ENCODE measurements around the gene KL. TPM values are rescaled to one million over a fixed set of nuclear protein-coding genes. Genes with fewer than 3 reads are reported as not detected.

KL gene
- total RNA-seq, 1 donor from 2014 or later = 1.2 TPM

DNA sequence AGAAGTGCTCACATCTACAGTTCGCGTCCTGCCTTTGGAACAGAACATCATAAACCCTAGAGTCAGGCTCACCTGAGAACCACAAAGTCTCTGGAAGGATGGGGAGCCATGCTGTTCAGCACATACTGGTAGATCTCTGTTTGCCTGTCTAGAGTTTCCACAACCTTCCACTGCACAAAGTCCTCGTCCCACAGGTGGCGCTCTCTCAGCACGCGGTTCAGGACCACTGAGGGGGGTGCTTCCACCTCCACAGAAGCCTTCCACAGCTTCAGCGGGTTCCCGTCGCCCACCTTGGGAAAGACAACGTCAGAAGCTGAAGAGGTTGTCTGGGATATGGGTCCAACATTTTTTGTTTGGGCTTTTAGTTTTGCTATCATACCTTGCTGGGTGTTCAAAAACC, 93.6 kb downstream of the KL start:
- no peaks in the 10 kb centered on the region for H3K9me3 ChIP-seq (replicated peaks)
- peak overlapping the region; percentile 73 for H3K27ac ChIP-seq (replicated peaks)
- intact Hi-C loops (cut with micrococcal nuclease) = no loop called here
- H3K4me1 ChIP-seq = peaks cover 76% of the 10 kb centered on the region
- no peak overlapping the region for H3K4me3 ChIP-seq
- DNase-seq = no peak
- H3K27me3 ChIP-seq (ENCODE audit: low read depth) = no peaks in the 10 kb centered on the region
- TF ChIP-seq, protein P1, sequence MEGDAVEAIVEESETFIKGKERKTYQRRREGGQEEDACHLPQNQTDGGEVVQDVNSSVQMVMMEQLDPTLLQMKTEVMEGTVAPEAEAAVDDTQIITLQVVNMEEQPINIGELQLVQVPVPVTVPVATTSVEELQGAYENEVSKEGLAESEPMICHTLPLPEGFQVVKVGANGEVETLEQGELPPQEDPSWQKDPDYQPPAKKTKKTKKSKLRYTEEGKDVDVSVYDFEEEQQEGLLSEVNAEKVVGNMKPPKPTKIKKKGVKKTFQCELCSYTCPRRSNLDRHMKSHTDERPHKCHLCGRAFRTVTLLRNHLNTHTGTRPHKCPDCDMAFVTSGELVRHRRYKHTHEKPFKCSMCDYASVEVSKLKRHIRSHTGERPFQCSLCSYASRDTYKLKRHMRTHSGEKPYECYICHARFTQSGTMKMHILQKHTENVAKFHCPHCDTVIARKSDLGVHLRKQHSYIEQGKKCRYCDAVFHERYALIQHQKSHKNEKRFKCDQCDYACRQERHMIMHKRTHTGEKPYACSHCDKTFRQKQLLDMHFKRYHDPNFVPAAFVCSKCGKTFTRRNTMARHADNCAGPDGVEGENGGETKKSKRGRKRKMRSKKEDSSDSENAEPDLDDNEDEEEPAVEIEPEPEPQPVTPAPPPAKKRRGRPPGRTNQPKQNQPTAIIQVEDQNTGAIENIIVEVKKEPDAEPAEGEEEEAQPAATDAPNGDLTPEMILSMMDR (IDR thresholded peaks at IDR 0.05; ENCODE audit: borderline replicate concordance) = peak; percentile 14
- H3K36me3 ChIP-seq = peaks cover 87% of the 10 kb centered on the region

DNA sequence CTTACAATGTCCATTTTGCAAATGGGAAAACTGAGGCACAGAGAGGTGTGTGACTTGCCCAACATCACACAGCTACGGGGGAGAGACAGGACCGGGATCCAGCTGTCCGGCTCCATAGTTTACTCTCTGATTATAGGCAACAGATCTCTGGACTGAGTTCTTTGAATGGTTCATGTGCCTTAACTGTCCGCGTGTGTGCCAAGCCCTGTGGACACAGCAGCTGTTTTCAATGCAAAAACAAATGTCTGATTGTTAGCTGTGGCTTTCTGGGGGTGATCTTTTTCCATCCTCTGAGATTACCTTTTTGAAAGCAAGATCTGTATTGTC, 94.1 kb downstream of the KL start:
- TF ChIP-seq, protein P1 (IDR thresholded peaks at IDR 0.05; ENCODE audit: borderline replicate concordance) = no peak
- Histone ChIP-seq H3K36me3 (peaks cover 87% of the 10 kb centered on the region), H3K9me3 (replicated peaks) (no peaks in the 10 kb centered on the region), H3K27ac (replicated peaks) (peak overlapping the region; percentile 73), H3K4me3 (no peak overlapping the region), H3K4me1 (peaks cover 76% of the 10 kb centered on the region), H3K27me3 (ENCODE audit: low read depth) (no peaks in the 10 kb centered on the region)
- DNase-seq = no peak
- intact Hi-C loops (cut with micrococcal nuclease) = no loop called here

DNA sequence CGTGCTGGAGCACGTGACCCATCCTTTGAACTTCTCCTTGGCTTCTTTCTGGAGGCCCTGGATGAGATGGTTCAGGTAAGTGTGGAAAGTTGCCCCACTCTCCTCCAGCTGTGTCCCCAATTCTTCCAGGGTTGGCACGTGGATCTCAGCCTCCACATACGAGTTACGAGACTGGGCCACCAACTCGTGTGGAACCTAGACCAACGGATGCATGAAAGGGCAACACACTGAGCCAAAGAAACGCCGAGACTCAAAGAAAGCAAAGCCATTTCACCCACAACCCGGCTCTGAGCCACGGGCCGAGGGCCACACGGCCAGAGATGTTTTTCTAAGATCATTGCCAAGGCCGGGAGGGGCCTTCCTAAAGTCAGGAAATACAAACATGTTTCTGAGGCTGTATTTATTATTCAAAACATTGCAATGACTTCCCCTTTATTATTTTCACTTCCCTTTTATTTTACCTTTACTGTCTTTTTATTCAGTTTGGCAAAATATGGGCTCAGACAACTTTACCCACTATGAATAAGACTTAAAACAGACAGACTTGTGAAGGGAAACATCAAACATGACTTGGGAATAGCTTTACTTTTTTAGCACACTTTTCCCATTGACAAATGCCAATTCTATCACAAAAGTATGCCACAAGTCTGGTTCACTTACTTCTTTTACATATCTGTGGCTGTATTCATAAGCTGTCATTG, 94.6 kb downstream of the KL start:
- no peaks in the 10 kb centered on the region for H3K9me3 ChIP-seq (replicated peaks)
- DNase-seq = peak; percentile 65
- peak overlapping the region; percentile 73 for H3K27ac ChIP-seq (replicated peaks)
- no peak overlapping the region for H3K4me3 ChIP-seq
- intact Hi-C loops (cut with micrococcal nuclease) = no loop called here
- TF ChIP-seq, protein P1 (IDR thresholded peaks at IDR 0.05; ENCODE audit: borderline replicate concordance) = no peak
- H3K36me3 ChIP-seq = peaks cover 87% of the 10 kb centered on the region
- H3K27me3 ChIP-seq (ENCODE audit: low read depth) = no peaks in the 10 kb centered on the region
- peaks cover 76% of the 10 kb centered on the region for H3K4me1 ChIP-seq

DNA sequence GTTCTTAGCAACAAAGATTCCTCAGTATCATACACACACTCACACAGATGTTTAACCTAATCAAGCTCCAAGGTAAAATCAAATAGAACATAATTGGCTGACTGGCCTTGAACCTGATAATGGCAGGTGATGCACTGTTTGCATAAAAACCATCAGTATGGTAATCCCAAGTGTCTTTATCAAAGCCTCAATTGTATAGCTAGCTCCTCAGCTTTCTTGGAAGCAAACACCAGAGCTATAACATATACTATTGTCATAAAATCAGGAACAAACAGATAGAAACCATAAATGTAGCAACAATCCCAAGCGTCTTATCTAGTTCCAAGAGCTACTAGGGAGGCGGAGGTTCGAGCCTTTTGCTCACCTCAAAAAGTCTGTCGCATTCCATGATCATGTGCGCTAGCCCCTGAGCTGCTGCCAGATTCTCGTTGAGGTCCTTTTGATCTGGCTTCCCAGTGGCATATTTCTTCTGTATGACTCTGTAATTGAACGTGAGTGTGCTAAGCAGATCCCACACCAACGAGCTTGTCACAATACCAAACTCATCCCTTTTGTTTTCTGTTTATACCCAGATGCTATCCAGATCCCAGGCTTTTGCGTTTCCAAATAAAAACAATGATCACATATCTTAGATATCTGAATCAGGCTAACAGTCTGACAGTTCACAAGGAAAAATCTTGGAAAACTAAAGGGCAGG, 95.3 kb downstream of the KL start:
- H3K27me3 ChIP-seq (ENCODE audit: low read depth) = no peaks in the 10 kb centered on the region
- no peaks in the 10 kb centered on the region for H3K9me3 ChIP-seq (replicated peaks)
- DNase-seq = peak; percentile 37
- TF ChIP-seq, protein P1 (IDR thresholded peaks at IDR 0.05; ENCODE audit: borderline replicate concordance) = no peak
- peaks cover 87% of the 10 kb centered on the region for H3K36me3 ChIP-seq
- H3K4me1 ChIP-seq = peaks cover 76% of the 10 kb centered on the region
- intact Hi-C loops (cut with micrococcal nuclease) = no loop called here
- H3K4me3 ChIP-seq = no peak overlapping the region
- peak overlapping the region; percentile 73 for H3K27ac ChIP-seq (replicated peaks)

DNA sequence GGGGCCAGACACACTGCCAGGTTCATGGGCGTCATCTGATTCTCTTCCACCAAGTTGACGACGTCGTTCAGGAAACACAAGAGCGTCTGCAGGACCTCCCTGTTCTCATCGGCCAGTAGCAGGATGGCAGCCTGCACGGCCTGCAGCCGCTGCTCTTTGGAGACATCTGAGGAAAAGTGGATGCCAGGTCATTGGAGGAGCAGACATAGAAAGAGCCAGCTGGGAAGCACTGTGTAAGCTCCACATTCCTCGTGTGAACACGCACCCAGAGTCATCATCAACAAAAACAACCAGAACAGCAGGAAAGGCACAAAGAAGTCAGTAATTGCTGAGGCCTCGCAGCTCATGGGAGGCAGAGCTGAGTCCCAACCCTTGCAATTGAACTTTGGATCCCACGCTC, 96.5 kb downstream of the KL start:
- Histone ChIP-seq H3K4me3 (no peak overlapping the region), H3K27me3 (ENCODE audit: low read depth) (no peaks in the 10 kb centered on the region), H3K27ac (replicated peaks) (peak overlapping the region; percentile 73), H3K4me1 (peaks cover 64% of the 10 kb centered on the region), H3K9me3 (replicated peaks) (no peaks in the 10 kb centered on the region), H3K36me3 (peaks cover 87% of the 10 kb centered on the region)
- no peak for DNase-seq
- intact Hi-C loops (cut with micrococcal nuclease) = no loop called here
- TF ChIP-seq, protein P1 (IDR thresholded peaks at IDR 0.05; ENCODE audit: borderline replicate concordance) = no peak
